Peyer's patch (tissue), 4 donors: ENCODE data around the gene C12orf50. TPM values are rescaled to one million over a fixed set of nuclear protein-coding genes. Genes with fewer than 3 reads are reported as not detected.

Experiments
- DNase-seq, 3 donors: peaks; one replicate each; pipeline ENCODE4 v3.0.0-alpha.2; 2017 to 2019
- H3K27ac ChIP-seq, 4 donors: fragments of 200-600 bp; sonication (generic); one replicate each; pipeline ENCODE4 v1.5.1; 2016 to 2019
- H3K27me3 ChIP-seq, 2 donors: fragments of 200-600 bp; sonication (generic); one replicate each; pipeline ENCODE4 v1.5.1; 2019
- H3K36me3 ChIP-seq, 3 donors: fragments of 200-600 bp; sonication (generic); one replicate each; pipeline ENCODE4 v1.5.1; 2016 to 2019
- H3K4me1 ChIP-seq, 4 donors: fragments of 200-600 bp; sonication (generic); one replicate each; pipeline ENCODE4 v1.5.1; 2016 to 2019
- H3K4me3 ChIP-seq, 4 donors: fragments of 200-600 bp; sonication (generic); 1 replicate in 3 of 4; 2 replicates in 1 of 4; pipeline ENCODE4 v1.5.1; 2016 to 2019; ENCODE audit warnings: mild to moderate bottlenecking in 1 of 4
- H3K9me3 ChIP-seq, 4 donors: fragments of 200-600 bp; sonication (generic); one replicate each; pipeline ENCODE4 v1.5.1; 2016 to 2019; ENCODE audit warnings: mild to moderate bottlenecking in 1 of 4
- CTCF ChIP-seq, 6 experiments: fragments of 450-650 bp in 4 of 6; fragments of 200-600 bp in 2 of 6; sonication (generic) in 1 of 6; IDR thresholded peaks; one replicate each; pipeline ENCODE4 v1.5.1; 2017 to 2019; ENCODE audit warnings: antibody characterized with exemption in 6 of 6, mild to moderate bottlenecking in 3 of 6, moderate library complexity in 1 of 6
- POLR2A ChIP-seq, 2 donors: fragments of 450-650 bp; IDR thresholded peaks; one replicate each; pipeline ENCODE4 v1.5.1; 2017; ENCODE audit warnings: antibody characterized with exemption in 2 of 2, mild to moderate bottlenecking in 2 of 2, moderate library complexity in 2 of 2
- total RNA-seq, 4 donors: library from RNA; depleted of rRNA; stranded (reverse); fragments of >200 nt; gene quantifications; one replicate each; pipeline ENCODE4 v1.1.0, GENCODE V29; 2016

C12orf50 gene
- total RNA-seq, 4 donors from 2014 or later: not detected

- TF ChIP-seq POLR2A (IDR thresholded peaks at IDR 0.05): no peak
- TF ChIP-seq CTCF (IDR thresholded peaks at IDR 0.05): no peak
- Histone ChIP-seq H3K27ac (no peak overlapping the region), H3K9me3 (no peaks in the 10 kb centered on the region), H3K4me3 (no peak overlapping the region), H3K27me3 (no peaks in the 10 kb centered on the region), H3K4me1 (no peaks in the 10 kb centered on the region), H3K36me3 (peaks cover 0 to 39% (median 0%) of the 10 kb centered on the region in 3 donors)
- DNase-seq: no peak
Observed at GRCh38 chr12:88057994-88058718, 29.0 kb upstream of the C12orf50 start.

GRCh38 chr12:88056571-88056970 is 27.4 kb upstream of the C12orf50 start:
- H3K27me3 ChIP-seq: no peaks in the 10 kb centered on the region
- no peak for TF ChIP-seq CTCF (IDR thresholded peaks at IDR 0.05)
- TF ChIP-seq POLR2A (IDR thresholded peaks at IDR 0.05): no peak
- DNase-seq: no peak
- no peaks in the 10 kb centered on the region for H3K9me3 ChIP-seq
- H3K36me3 ChIP-seq: peaks cover 0 to 39% (median 0%) of the 10 kb centered on the region in 3 donors
- H3K4me3 ChIP-seq: no peak overlapping the region
- no peak overlapping the region for H3K27ac ChIP-seq
- H3K4me1 ChIP-seq: no peaks in the 10 kb centered on the region

GRCh38 chr12:88052686-88053085 is 23.5 kb upstream of the C12orf50 start:
- H3K36me3 ChIP-seq: peaks cover 0 to 47% (median 0%) of the 10 kb centered on the region in 3 donors
- TF ChIP-seq POLR2A (IDR thresholded peaks at IDR 0.05) (no peak), CTCF (IDR thresholded peaks at IDR 0.05) (peak in 3 of 6 experiments; percentile 9 to 31 (median 30))
- H3K4me1 ChIP-seq: no peaks in the 10 kb centered on the region
- H3K27ac ChIP-seq: no peak overlapping the region
- no peaks in the 10 kb centered on the region for H3K27me3 ChIP-seq
- no peak overlapping the region for H3K4me3 ChIP-seq
- no peak for DNase-seq
- H3K9me3 ChIP-seq: no peaks in the 10 kb centered on the region

GRCh38 chr12:88044035-88044434 is 14.8 kb upstream of the C12orf50 start:
- Histone ChIP-seq H3K4me1 (no peaks in the 10 kb centered on the region), H3K27me3 (no peaks in the 10 kb centered on the region), H3K9me3 (no peaks in the 10 kb centered on the region), H3K36me3 (peaks cover 0 to 56% (median 0%) of the 10 kb centered on the region in 3 donors), H3K27ac (no peak overlapping the region), H3K4me3 (no peak overlapping the region)
- no peak for DNase-seq
- no peak for TF ChIP-seq POLR2A (IDR thresholded peaks at IDR 0.05)

GRCh38 chr12:88037770-88038169 is 8.6 kb upstream of the C12orf50 start:
- Histone ChIP-seq H3K36me3 (no peaks in the 10 kb centered on the region), H3K4me1 (peaks cover 0 to 12% (median 0%) of the 10 kb centered on the region in 4 donors), H3K4me3 (no peak overlapping the region), H3K27ac (no peak overlapping the region), H3K27me3 (no peaks in the 10 kb centered on the region), H3K9me3 (no peaks in the 10 kb centered on the region)
- no peak for DNase-seq
- no peak for TF ChIP-seq POLR2A (IDR thresholded peaks at IDR 0.05)
- TF ChIP-seq CTCF (IDR thresholded peaks at IDR 0.05): no peak

- Histone ChIP-seq H3K4me3 (peak overlapping the region; percentile 70 to 78 (median 76)), H3K4me1 (peaks cover 0 to 12% (median 0%) of the 10 kb centered on the region in 4 donors), H3K36me3 (no peaks in the 10 kb centered on the region), H3K27ac (no peak overlapping the region), H3K9me3 (no peaks in the 10 kb centered on the region), H3K27me3 (no peaks in the 10 kb centered on the region)
- TF ChIP-seq CTCF (IDR thresholded peaks at IDR 0.05): no peak
- TF ChIP-seq POLR2A (IDR thresholded peaks at IDR 0.05): no peak
- DNase-seq: no peak
Observed at GRCh38 chr12:88036353-88036965, 7.3 kb upstream of the C12orf50 start.
